Astrocyte of the spinal cord (primary cell): Measurements from ENCODE around the gene TNFAIP8L1.
"Not testable (repeated sequence)": the region's sequence is repeated elsewhere in the genome, so short reads cannot be mapped to it uniquely, and the experiment has no call there.

Experiments
- DNase-seq: peaks from one replicate; pipeline ENCODE4 v3.0.0; 2011; ENCODE audit warnings: low read depth, low spot score
- H3K4me3 ChIP-seq: 2 replicates; pipeline ENCODE4 v1.5.1; 2011; ENCODE audit warnings: low read depth, mild to moderate bottlenecking, low read length, moderate library complexity
- CTCF ChIP-seq: IDR thresholded peaks from 2 replicates; pipeline ENCODE4 v1.5.1; 2012; ENCODE audit warnings: low read depth, mild to moderate bottlenecking, low read length, inconsistent platforms
- in situ Hi-C: cut with HindIII; loops from 2 replicates; pipeline ENCODE4 v1.10.0; 2017; ENCODE audit warnings: low sequenced_read_pairs

TNFAIP8L1 gene

GRCh38 chr19:4594201-4594600, 45.1 kb upstream of the TNFAIP8L1 start:
- in situ Hi-C loops, result no loop called here
- TF ChIP-seq CTCF, result no peak
- DNase-seq, result no peak
- no peak overlapping the region for H3K4me3 ChIP-seq

DNA sequence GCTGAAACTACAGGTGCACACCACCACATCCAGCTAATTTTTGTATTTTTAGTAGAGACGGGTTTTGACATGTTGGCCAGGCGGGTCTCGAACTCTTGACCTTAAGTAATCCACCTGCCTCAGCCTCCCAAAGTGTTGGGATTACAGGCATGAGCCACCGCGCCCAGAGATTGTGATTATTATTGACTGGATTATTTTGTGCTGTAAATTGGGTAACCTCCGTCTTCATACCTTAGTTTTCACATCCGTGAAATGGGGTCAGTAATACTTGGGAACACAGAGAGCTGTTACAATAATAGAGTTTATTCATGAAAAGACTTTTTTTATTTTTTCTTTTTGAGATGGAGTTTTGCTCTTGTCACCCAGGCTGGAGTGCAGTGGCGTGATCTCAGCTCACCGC, 44.2 kb upstream of the TNFAIP8L1 start:
- in situ Hi-C loops, DNase-seq: not testable (repeated sequence)

DNA sequence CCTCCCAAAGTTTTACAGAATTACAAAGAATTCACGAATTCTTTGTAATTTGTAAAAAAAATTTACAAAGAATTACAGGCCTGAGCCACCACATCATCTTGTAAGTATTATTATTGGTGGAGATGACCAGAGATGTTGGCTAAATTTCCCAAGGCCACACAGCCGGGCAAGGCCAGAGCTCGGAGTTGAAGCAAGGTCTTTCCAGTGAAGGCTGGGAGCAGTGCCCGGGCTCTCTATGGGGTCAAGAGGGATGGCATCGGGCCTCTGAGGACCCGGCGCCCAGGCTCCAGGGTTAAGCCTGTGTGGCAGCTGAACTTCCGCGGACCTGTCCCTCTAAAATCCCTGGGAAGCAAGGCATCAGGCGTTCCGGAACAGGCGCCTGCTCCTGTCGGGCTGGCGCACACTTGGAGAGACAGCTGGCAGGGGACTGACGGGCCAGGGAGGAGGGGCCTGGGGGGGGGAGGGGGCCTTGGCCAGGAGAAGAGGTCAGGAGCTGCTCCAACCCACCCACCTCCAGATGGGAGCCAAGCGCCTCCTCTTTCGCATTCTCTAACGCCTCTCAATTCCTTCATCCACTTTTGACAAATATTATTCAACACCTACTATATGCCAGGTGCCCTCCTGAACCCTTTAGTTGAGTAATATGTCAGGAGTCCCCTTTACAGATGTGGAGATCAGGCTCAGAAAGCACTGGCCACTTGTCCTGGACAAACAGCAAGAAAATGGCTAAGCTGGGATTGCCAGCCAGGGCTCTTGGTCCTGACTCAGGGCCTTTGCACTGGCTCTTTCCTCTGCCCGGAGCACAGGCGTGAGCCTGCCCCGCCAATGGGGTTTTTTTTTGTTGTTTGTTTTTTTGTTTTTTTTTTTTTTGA, 43.0 kb upstream of the TNFAIP8L1 start:
- H3K4me3 ChIP-seq, result no peak overlapping the region
- in situ Hi-C loops, result no loop called here
- no peak for TF ChIP-seq CTCF
- DNase-seq, result no peak

More for the DNA sequence above, 44.2 kb upstream of the TNFAIP8L1 start:
- not testable (repeated sequence) for H3K4me3 ChIP-seq

- in situ Hi-C loops, result no loop called here
- TF ChIP-seq CTCF, result no peak
- no peak overlapping the region for H3K4me3 ChIP-seq
- no peak for DNase-seq
Measured at GRCh38 chr19:4597278-4597974, 41.9 kb upstream of the TNFAIP8L1 start.

GRCh38 chr19:4597975-4598671, 41.2 kb upstream of the TNFAIP8L1 start:
- H3K4me3 ChIP-seq, result no peak overlapping the region
- TF ChIP-seq CTCF, result no peak
- DNase-seq, result no peak
- in situ Hi-C loops, result no loop called here

GRCh38 chr19:4598712-4599111, 40.6 kb upstream of the TNFAIP8L1 start:
- in situ Hi-C loops, result no loop called here
- no peak overlapping the region for H3K4me3 ChIP-seq
- no peak for DNase-seq
- no peak for TF ChIP-seq CTCF
